ENCODE results near the gene TMEM192. TPM values are rescaled to one million over a fixed set of nuclear protein-coding genes. Genes with fewer than 3 reads are reported as not detected.
"Not testable (repeated sequence)": the region's sequence is repeated elsewhere in the genome, so short reads cannot be mapped to it uniquely, and the experiment has no call there.

The TMEM192 gene
- total and polyA plus RNA-seq, 12 donors = 4.5 to 23.1 (median 16.6) TPM

DNA sequence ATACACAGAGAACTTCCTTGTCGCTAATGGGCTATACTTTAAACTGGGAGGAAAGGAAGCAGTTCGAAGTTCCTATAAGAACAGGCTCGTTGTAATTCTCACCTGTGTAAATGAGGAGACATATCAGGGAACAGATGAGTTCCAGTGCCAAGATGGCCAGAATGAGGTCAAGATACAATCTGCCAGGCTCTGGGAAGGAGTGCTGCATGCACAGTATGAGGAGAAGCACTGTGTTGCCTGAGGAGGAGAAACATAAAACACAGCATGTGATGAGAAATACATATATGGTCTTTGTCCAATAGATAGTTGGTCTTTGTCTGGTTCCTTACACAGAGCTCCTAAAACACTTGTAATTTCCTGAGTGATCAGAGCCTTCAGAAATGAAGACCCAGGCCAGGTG, 24.3 kb downstream of the TMEM192 start:
- DNase-seq (no peak), ATAC-seq (no peak)
- intact Hi-C loops (cut with DNase I) = no loop called here
- 90 to 94% methylated on average over 3 of the region's 3 CpGs for WGBS, 2 donors
- Histone ChIP-seq H3K36me3 (peaks cover 0 to 88% (median 16%) of the 10 kb centered on the region in 9 donors), H3K4me1 (no peaks in the 10 kb centered on the region), H3K27ac (no peak overlapping the region), H3K27me3 (no peaks in the 10 kb centered on the region), H3K9me3 (no peaks in the 10 kb centered on the region), H3K4me3 (no peak overlapping the region)
- TF ChIP-seq, protein P1, sequence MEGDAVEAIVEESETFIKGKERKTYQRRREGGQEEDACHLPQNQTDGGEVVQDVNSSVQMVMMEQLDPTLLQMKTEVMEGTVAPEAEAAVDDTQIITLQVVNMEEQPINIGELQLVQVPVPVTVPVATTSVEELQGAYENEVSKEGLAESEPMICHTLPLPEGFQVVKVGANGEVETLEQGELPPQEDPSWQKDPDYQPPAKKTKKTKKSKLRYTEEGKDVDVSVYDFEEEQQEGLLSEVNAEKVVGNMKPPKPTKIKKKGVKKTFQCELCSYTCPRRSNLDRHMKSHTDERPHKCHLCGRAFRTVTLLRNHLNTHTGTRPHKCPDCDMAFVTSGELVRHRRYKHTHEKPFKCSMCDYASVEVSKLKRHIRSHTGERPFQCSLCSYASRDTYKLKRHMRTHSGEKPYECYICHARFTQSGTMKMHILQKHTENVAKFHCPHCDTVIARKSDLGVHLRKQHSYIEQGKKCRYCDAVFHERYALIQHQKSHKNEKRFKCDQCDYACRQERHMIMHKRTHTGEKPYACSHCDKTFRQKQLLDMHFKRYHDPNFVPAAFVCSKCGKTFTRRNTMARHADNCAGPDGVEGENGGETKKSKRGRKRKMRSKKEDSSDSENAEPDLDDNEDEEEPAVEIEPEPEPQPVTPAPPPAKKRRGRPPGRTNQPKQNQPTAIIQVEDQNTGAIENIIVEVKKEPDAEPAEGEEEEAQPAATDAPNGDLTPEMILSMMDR (IDR thresholded peaks at IDR 0.05) = no peak

DNA sequence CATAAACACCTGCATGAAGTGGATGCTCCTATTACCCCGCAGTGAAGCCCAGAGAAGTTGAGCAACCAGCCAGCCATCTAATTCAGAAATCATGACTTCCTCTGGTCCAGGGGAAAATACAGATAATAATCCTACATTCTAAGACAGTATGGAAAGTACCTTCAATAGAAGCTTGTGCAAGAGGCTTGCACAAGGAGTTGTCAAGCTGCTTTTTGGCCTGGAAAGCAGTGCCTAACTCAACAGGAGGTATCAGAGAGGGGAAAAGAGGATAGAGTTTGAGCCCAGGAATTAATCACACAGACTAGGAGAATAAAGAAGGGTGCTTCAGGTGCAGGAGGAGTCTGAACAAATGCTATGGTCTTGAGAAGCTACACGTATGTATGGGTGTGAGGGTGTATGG, 26.7 kb downstream of the TMEM192 start:
- no peak for ATAC-seq
- H3K4me1 ChIP-seq = no peaks in the 10 kb centered on the region
- no peak overlapping the region for H3K27ac ChIP-seq
- TF ChIP-seq, protein P1 (IDR thresholded peaks at IDR 0.05) = no peak
- no peaks in the 10 kb centered on the region for H3K9me3 ChIP-seq
- DNase-seq = no peak
- intact Hi-C loops (cut with DNase I) = no loop called here
- H3K27me3 ChIP-seq = no peaks in the 10 kb centered on the region
- H3K36me3 ChIP-seq = peaks cover 0 to 70% (median 16%) of the 10 kb centered on the region in 9 donors
- WGBS, 2 donors = 68 to 96% methylated on average over 2 of the region's 2 CpGs
- no peak overlapping the region for H3K4me3 ChIP-seq

- intact Hi-C loops (cut with DNase I); H3K4me1 ChIP-seq; H3K4me3 ChIP-seq; H3K27ac ChIP-seq; DNase-seq; H3K27me3 ChIP-seq; H3K9me3 ChIP-seq; ATAC-seq: not testable (repeated sequence)
- 98% methylated on average over 6 to 7 of the region's 7 CpGs for WGBS, 2 donors
- H3K36me3 ChIP-seq = peaks cover 0 to 72% (median 16%) of the 10 kb centered on the region in 9 donors
These were observed 27.9 kb downstream of the TMEM192 start for GRCh38 chr4:165084787-165085186.

DNA sequence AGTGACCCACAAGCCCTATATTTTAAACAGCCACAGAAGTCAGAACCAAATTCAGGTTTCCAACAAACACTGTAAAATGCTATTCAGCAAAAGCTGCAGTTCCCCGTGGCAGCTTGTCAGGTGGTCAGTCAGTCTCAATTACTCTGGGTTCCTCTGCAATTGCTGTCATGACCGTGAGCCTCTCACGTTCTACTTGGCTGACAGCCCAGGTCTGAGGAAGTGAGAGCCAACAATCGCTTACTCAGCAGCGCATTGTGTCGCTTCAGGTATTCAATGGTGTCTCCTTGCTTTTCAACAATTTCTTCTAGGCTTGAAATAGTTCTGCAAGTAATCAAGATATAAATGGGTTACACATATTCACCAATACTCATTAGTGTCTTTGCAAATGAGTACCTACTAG, 33.2 kb downstream of the TMEM192 start:
- H3K27ac ChIP-seq = no peak overlapping the region
- 11 to 20% methylated on average over 6 of the region's 6 CpGs for WGBS, 2 donors
- peak; percentile 25 to 34 for DNase-seq
- TF ChIP-seq, protein P1 (IDR thresholded peaks at IDR 0.05) = no peak
- no peaks in the 10 kb centered on the region for H3K27me3 ChIP-seq
- peaks cover 0 to 3% (median 0%) of the 10 kb centered on the region in 9 donors for H3K4me1 ChIP-seq
- peak in 4 of 8 donors; percentile 49 to 80 (median 64) for ATAC-seq
- peaks cover 0 to 54% (median 12%) of the 10 kb centered on the region in 9 donors for H3K36me3 ChIP-seq
- H3K4me3 ChIP-seq = no peak overlapping the region
- H3K9me3 ChIP-seq = no peaks in the 10 kb centered on the region
- intact Hi-C loops (cut with DNase I) = no loop called here

DNA sequence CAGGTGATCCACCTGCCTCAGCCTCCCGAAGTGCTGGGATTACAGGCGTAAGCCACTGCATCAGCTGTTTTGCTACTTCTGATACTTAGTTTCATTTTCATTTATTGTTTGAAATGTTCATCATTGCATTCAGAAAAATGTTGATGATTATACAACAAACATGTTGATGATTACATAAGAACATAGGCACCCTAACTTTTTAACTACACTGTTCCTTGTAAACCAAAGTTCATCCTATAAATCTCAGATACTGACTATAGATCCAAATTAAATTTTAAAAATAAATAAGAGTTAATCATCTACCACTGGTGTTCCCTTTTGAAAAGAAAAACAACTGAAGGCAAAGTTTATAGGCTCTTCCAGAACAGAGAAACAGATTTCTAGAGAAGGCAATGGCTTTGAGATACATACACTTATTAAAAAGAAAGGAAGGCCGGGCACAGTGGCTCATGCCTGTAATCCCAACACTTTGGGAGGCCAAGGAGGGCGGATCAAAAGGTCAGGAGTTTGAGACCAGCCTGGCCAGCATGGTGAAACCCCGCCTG, 35.6 kb downstream of the TMEM192 start:
- H3K4me3 ChIP-seq = no peak overlapping the region
- TF ChIP-seq, protein P1 (IDR thresholded peaks at IDR 0.05) = no peak
- no peaks in the 10 kb centered on the region for H3K9me3 ChIP-seq
- H3K4me1 ChIP-seq = peaks cover 0 to 10% (median 0%) of the 10 kb centered on the region in 9 donors
- H3K36me3 ChIP-seq = peaks cover 0 to 47% (median 12%) of the 10 kb centered on the region in 9 donors
- intact Hi-C loops (cut with DNase I) = no loop called here
- no peaks in the 10 kb centered on the region for H3K27me3 ChIP-seq
- 95 to 96% methylated on average over 5 of the region's 5 CpGs for WGBS, 2 donors
- ATAC-seq = no peak
- no peak overlapping the region for H3K27ac ChIP-seq
- DNase-seq = no peak

GRCh38 chr4:165073346-165073745, 39.3 kb downstream of the TMEM192 start:
- ATAC-seq; H3K27ac ChIP-seq; H3K27me3 ChIP-seq; DNase-seq; intact Hi-C loops (cut with DNase I); H3K9me3 ChIP-seq: not testable (repeated sequence)
- 8 to 24% methylated on average over 11 of the region's 11 CpGs for WGBS, 2 donors
- Histone ChIP-seq H3K4me3 (peak overlapping the region in 1 of 10 donors; percentile 5), H3K4me1 (peaks cover 0 to 10% (median 0%) of the 10 kb centered on the region in 9 donors), H3K36me3 (peaks cover 0 to 26% (median 0%) of the 10 kb centered on the region in 9 donors)

Measured in heart right ventricle (tissue), 16 donors.